Muscle of leg (tissue), 11 donors: Measurements from ENCODE around the gene BAHD1. TPM values are rescaled to one million over a fixed set of nuclear protein-coding genes. Genes with fewer than 3 reads are reported as not detected.

Source experiments
- DNase-seq: peaks from one replicate; pipeline ENCODE4 v3.0.0; 2013
- H3K27ac ChIP-seq: one replicate; pipeline ENCODE4 v1.5.1; 2013; ENCODE audit warnings: mild to moderate bottlenecking, low read length, control low read depth
- H3K27me3 ChIP-seq: one replicate; pipeline ENCODE4 v1.6.1; 2013; ENCODE audit warnings: low read length; ENCODE audit not compliant: control insufficient read depth, insufficient read depth
- H3K36me3 ChIP-seq: one replicate; pipeline ENCODE4 v1.6.1; 2013; ENCODE audit warnings: low read length; ENCODE audit not compliant: control insufficient read depth, insufficient read depth
- H3K4me1 ChIP-seq: one replicate; pipeline ENCODE4 v1.6.1; 2013; ENCODE audit warnings: low read length; ENCODE audit not compliant: control insufficient read depth, insufficient read depth
- H3K4me3 ChIP-seq: one replicate; pipeline ENCODE4 v1.5.1; 2013; ENCODE audit warnings: low read length, control low read depth
- H3K9me3 ChIP-seq: replicated peaks from 2 replicates; pipeline ENCODE4 v1.6.1; 2013; ENCODE audit warnings: low read depth, low read length; ENCODE audit not compliant: control insufficient read depth
- WGBS: methylation state at CpG from one replicate; pipeline ENCODE4 v1.1.5; 2013; ENCODE audit warnings: missing lambda C conversion rate; ENCODE audit not compliant: insufficient coverage; 5-methylcytosine and 5-hydroxymethylcytosine counted together
- polyA plus RNA-seq, 8 donors: library from polyadenylated mRNA; unstranded; fragments of 120-200 nt; gene quantifications; one replicate each; pipeline versions ENCODE4 v1.2.1 to v1.2.3, GENCODE V29; 2013; ENCODE audit warnings: inconsistent platforms in 1 of 8, low replicate concordance in 1 of 8; ENCODE audit not compliant: insufficient read length in 8 of 8, insufficient read depth in 1 of 8
- total RNA-seq: library from RNA; stranded (reverse); fragments of 120-200 nt; gene quantifications from one replicate; pipeline ENCODE4 v1.2.4, GENCODE V29; 2013

Gene BAHD1
- total and polyA plus RNA-seq, 9 donors = 12.1 to 22.6 (median 18.4) TPM

- Histone ChIP-seq H3K36me3 (peaks cover 17% of the 10 kb centered on the region), H3K9me3 (no peaks in the 10 kb centered on the region), H3K27ac (no peak overlapping the region), H3K4me1 (peaks cover 20% of the 10 kb centered on the region), H3K4me3 (no peak overlapping the region), H3K27me3 (no peaks in the 10 kb centered on the region)
- DNase-seq = no peak
- 38% methylated on average over 7 of the region's 9 CpGs for WGBS
Observed at GRCh38 chr15:40454904-40455391, 14.2 kb downstream of the BAHD1 start.

GRCh38 chr15:40456299-40456712 is 15.6 kb downstream of the BAHD1 start:
- H3K27me3 ChIP-seq = no peaks in the 10 kb centered on the region
- no peak for DNase-seq
- WGBS = 73% methylated on average over 7 of the region's 7 CpGs
- no peak overlapping the region for H3K4me3 ChIP-seq
- no peaks in the 10 kb centered on the region for H3K9me3 ChIP-seq
- no peak overlapping the region for H3K27ac ChIP-seq
- H3K4me1 ChIP-seq = peaks cover 20% of the 10 kb centered on the region
- peaks cover 21% of the 10 kb centered on the region for H3K36me3 ChIP-seq

- Histone ChIP-seq H3K27me3 (no peaks in the 10 kb centered on the region), H3K4me1 (peaks cover 20% of the 10 kb centered on the region), H3K4me3 (no peak overlapping the region), H3K36me3 (peaks cover 23% of the 10 kb centered on the region), H3K9me3 (no peaks in the 10 kb centered on the region), H3K27ac (no peak overlapping the region)
- no peak for DNase-seq
- WGBS = 56% methylated on average over 2 of the region's 4 CpGs
Observed at GRCh38 chr15:40456738-40457137, 16.0 kb downstream of the BAHD1 start.

GRCh38 chr15:40458495-40459371 is 18.0 kb downstream of the BAHD1 start:
- Histone ChIP-seq H3K27ac (no peak overlapping the region), H3K4me3 (no peak overlapping the region), H3K27me3 (no peaks in the 10 kb centered on the region), H3K9me3 (no peaks in the 10 kb centered on the region), H3K4me1 (peaks cover 20% of the 10 kb centered on the region), H3K36me3 (peaks cover 35% of the 10 kb centered on the region)
- WGBS = 92% methylated on average over 34 of the region's 37 CpGs
- no peak for DNase-seq

- H3K27me3 ChIP-seq = no peaks in the 10 kb centered on the region
- DNase-seq = no peak
- WGBS = 89% methylated on average over 15 of the region's 19 CpGs
- no peak overlapping the region for H3K27ac ChIP-seq
- peaks cover 43% of the 10 kb centered on the region for H3K36me3 ChIP-seq
- H3K4me1 ChIP-seq = peaks cover 22% of the 10 kb centered on the region
- H3K4me3 ChIP-seq = no peak overlapping the region
- no peaks in the 10 kb centered on the region for H3K9me3 ChIP-seq
Observed at GRCh38 chr15:40459391-40460015, 18.8 kb downstream of the BAHD1 start.

GRCh38 chr15:40460404-40460803 is 19.7 kb downstream of the BAHD1 start:
- Histone ChIP-seq H3K27me3 (no peaks in the 10 kb centered on the region), H3K4me1 (peaks cover 19% of the 10 kb centered on the region), H3K27ac (no peak overlapping the region), H3K4me3 (no peak overlapping the region), H3K36me3 (peaks cover 52% of the 10 kb centered on the region), H3K9me3 (no peaks in the 10 kb centered on the region)
- DNase-seq = no peak
- WGBS = 60% methylated on average over 1 of the region's 2 CpGs

GRCh38 chr15:40461958-40462357 is 21.2 kb downstream of the BAHD1 start:
- 92% methylated on average over 20 of the region's 21 CpGs for WGBS
- H3K36me3 ChIP-seq = peaks cover 66% of the 10 kb centered on the region

GRCh38 chr15:40463279-40463678 is 22.5 kb downstream of the BAHD1 start:
- DNase-seq = no peak
- Histone ChIP-seq H3K4me3 (no peak overlapping the region), H3K27ac (no peak overlapping the region), H3K9me3 (no peaks in the 10 kb centered on the region), H3K36me3 (peaks cover 69% of the 10 kb centered on the region), H3K4me1 (peaks cover 6% of the 10 kb centered on the region), H3K27me3 (no peaks in the 10 kb centered on the region)
- no CpG with 5 or more reads among the region's 2 CpGs for WGBS

More at GRCh38 chr15:40461958-40462357, 21.2 kb downstream of the BAHD1 start:
- H3K4me3 ChIP-seq = no peak overlapping the region
- H3K27me3 ChIP-seq = no peaks in the 10 kb centered on the region
- no peaks in the 10 kb centered on the region for H3K9me3 ChIP-seq
- DNase-seq = no peak
- H3K4me1 ChIP-seq = peaks cover 6% of the 10 kb centered on the region
- no peak overlapping the region for H3K27ac ChIP-seq

GRCh38 chr15:40463886-40464545 is 23.3 kb downstream of the BAHD1 start:
- Histone ChIP-seq H3K27ac (peak overlapping the region; percentile 29), H3K9me3 (no peaks in the 10 kb centered on the region), H3K4me1 (peaks cover 6% of the 10 kb centered on the region), H3K27me3 (no peaks in the 10 kb centered on the region), H3K4me3 (no peak overlapping the region), H3K36me3 (peaks cover 63% of the 10 kb centered on the region)
- 96% methylated on average over 8 of the region's 14 CpGs for WGBS
- DNase-seq = no peak
